ENCODE results near the gene IMPDH2.

The IMPDH2 gene

DNA sequence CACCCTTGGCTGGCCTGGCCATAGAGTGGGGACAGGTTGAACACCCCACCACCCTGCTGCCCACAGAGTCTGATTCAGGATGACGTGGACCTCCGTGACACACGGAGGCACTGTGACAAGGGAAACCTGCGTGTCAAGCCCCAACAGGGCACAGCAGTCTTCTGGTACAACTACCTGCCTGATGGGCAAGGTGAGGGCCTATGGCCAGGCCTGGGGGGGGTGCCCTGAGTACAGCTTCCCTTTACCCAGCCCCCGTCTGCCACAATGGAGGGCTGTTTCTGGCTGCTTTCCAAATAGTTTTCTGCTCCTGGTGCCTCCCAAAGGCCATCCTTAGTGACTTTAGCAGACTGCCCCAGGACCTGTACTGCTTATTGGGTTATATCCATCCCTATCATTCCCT, 23.2 kb downstream of the IMPDH2 start:
- DNase-seq (ENCODE audit: low read depth) = no peak

DNA sequence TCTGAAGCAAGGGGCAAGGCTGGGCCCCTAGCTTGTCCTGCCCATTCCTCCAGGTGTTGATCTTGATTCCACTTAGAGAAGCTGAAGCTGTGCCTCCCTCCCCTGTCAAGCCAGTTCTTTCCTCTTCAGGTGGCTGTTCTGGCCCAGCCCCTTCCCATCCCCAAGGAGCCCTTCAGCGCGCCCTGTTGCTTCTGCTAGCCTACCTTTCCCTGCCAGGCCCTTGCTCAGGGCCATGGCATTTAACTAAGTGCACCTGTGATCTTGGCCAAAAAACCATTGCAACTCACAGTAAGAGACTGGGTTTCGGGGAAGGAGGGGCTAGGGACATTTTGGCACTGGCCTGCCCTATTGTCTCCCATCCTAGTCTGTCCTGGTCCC, 23.9 kb downstream of the IMPDH2 start:
- DNase-seq (ENCODE audit: low read depth) = no peak

DNA sequence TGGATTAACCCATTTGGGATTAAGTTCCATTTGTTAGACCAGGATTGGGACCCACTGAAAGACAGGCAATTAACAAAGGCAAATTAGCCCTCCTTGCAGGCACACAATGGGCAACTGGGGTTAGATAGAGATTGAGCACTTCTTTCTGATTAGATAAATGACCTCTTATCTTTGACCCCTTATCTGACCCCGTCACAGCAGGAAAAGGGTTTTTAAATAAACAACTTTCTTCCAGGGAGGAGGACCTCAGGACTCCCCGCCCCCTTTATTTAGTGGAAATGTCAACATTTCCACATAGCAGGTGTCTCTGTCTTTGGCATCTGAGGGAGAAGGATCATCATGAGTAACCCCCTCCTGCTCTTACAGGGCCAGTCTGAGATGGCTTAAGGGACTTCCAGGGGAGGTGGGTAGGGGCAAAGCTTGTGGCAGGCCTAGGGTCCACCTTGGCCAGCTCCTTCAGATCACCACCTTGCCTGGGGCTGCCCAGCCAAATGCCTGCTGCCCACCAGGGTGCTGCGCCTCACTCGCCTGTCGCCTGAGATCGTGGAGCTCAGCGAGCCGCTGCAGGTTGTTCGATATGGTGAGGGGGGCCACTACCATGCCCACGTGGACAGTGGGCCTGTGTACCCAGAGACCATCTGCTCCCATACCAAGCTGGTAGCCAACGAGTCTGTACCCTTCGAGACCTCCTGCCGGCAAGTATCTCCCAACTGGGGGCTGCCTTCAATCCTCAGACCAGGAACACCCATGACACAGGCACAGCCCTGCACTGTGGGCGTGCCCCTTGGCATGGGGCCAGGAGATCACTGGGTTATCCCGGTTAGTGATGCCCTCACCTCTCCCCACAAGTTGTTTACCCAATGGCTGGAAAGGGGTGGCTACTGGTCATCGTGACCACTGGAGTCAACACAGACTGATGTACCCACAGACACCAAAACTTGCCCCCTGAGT, 24.6 kb downstream of the IMPDH2 start:
- DNase-seq (ENCODE audit: low read depth) = no peak

DNA sequence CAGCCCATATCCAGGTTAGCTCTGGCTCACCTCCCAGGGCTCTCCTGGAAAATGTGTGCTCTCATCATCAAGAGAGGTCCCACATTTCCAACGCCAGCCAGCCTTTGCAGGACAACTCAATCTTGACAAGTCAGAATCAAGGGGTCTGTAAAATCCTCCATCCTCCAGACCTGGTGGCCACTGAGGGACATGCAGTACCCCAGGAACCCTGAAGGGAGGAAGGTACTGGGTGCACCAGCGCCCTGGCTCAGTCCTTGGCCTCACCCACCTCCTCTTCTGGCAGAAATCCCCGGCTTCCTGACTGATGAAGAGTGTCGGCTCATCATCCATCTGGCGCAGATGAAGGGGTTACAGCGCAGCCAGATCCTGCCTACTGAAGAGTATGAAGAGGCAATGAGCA, 28.0 kb downstream of the IMPDH2 start:
- DNase-seq (ENCODE audit: low read depth) = no peak

DNA sequence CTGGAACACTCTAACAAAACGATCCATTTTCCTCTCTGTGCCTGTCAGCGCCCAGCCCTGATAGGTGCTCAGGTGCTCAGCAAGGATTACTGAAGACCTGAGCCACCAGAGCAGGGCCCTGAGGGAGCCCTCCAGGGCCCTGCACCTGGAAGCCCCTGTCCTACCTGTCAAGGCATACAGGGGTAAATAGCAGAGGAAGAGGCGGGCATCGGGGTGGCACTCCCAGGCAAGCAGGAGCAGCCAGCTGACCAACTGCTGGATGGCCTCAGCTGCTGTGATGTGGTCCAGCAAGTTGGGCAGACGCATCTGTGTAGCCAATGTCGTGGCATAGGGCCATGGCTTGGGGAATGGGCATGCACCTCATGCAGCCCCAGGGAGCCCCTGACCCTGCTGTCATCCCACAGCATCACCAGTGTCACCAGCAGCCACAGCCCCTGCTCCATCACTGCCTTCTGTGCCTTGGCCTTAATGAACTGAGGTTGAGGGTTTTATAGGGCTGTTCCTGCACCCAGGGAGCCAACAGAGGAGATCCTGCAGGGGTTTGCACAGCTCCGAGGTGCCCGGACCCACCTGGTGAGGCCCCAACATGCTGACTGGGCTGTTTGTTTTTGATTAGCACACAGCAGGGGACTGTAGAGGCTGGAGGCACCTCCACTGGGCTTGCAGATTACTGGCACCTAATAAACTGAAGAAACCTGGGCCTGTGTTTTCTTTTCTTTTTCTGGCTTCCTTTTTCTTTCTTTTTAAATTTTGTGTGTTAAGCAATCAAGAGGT, 29.9 kb downstream of the IMPDH2 start:
- DNase-seq (ENCODE audit: low read depth) = no peak

DNA sequence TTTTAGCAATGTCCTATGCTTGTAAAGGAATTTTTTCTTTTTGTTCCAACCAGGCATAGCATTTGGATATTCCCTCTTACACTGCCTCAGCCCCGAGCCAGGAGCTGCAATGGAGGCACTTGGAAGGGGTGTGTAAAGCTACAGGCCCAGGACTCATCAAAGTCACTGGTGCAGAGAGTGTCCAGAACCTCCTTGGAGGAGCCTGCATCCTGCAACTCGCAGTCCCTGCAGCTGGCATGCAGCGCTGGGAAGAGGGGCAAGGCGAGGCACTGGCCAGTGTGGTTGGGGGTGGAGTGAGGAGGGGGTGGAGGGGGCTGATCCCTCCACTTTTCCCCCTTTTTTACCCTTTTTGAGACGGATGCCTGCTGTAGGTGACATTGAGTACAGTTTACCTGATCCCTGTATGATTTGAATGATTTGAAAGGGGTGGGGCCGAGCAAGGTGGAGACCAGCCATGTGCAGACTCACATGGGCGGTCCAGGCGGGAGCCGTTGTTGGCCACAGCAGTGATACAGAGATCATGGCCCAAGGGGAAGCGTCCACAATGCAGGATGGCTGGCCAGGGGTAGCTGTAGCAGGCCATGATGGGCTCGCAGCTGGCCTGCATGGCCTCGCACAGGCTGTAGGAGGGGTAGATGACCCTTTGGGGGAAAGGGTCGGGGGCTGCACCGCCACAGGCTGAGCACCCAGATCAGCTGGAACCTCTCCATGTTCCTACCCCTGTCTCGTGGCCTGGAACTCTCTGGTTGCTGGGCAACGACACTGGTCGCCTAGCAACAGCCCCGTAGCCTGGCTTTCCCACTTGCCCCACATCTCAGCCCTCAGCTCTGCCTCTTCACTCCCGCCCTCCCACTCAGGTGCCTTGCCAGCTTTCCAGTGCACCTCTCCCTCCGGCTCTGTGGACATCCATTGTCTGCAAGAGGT, 31.2 kb downstream of the IMPDH2 start:
- DNase-seq (ENCODE audit: low read depth) = no peak

DNA sequence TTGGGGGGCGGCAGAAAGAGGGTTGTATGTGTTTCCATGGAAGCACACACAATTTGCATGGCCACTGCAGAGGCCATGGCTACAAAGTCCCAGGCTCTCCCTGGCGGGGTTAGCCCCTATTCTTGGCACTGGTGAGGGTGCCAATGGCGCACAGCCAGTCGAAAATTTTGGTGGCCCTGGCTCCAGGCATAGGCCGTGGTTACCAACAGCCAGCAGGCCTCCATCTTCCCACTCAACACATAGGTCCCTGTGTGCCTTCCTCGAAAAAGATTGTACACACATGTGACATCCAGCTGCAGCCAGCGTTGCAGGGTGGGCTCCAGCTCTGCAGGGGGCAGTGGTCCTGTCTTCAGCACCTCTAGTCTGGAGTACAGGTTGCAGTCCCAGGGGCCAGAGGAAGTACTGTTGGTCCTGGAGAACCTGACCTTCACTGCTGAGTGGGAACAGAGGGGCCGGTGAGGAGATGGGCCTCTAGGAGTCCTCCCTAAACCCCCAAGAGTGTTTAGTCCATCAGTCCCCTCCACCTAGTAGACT, 32.0 kb downstream of the IMPDH2 start:
- no peak for DNase-seq (ENCODE audit: low read depth)

DNA sequence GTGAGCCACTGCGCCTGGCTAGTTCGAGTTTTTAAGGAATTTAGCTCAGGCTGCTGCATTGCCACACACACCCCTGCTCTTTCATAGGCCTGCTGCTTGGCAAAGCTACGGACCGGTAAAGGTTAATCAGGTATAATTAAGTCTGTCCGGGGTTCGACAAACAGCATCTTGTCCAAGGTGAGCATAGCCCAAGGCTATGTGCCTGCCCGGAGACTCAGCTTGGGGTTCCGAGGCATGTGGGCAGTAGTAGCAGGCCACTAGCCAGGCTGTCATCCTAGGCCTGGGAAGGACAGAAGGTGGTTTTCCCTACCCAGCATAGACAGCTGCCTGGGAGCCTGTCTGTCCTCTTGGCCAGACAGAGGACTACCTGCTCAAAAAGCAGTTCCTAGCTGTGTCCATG, 32.6 kb downstream of the IMPDH2 start:
- DNase-seq (ENCODE audit: low read depth) = no peak

DNA sequence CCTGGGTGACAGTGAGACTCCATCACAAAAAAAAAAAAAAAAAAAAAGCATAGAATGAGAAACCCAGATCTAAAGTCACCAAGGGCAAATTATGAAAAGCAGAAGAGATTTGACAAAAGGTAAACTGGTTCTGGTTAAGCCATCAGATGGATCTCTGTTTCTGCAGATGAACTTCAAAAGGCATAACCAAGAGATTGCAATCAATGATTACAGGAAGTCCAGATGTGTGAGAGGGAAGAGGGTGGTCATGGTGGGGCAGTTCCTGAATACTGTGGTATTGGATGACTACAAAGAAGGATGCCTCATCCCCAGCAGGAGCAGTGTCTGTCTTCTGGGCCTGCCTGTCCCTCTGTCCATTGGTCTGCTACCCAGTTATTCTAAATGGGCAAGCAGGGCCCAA, 35.4 kb downstream of the IMPDH2 start:
- no peak for DNase-seq (ENCODE audit: low read depth)

DNA sequence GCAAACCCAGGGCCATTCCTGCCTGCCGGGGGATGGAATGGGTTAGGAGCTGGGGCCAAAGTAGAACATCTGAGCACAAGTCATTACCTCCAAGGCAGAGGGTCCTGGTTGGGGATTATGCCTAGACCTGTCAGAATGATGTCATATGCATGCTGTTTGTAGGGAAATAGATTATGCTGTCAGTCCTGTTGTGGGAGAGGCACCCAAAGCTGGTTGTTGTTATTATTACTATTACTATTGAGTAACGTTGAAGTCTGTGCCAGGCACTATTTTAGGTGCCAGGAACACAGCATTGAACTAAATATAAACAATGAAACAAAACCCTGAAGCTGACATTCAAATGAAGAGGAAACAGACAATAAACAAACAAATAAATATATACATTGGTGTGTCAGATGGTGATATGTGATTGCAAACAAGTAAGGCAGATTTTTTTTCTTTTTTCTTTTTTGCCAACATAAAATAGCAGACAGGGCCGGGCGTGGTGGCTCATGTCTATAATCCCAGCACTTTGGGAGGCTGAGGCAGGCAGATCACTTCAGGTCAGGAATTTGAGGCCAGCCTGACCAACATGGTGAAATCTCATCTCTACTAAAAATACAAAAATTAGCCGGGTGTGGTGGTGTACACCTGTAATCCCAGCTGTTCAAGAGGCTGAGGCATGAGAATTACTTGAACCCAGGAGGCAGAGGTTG, 37.2 kb downstream of the IMPDH2 start:
- peak; percentile 32 for DNase-seq (ENCODE audit: low read depth)

DNA sequence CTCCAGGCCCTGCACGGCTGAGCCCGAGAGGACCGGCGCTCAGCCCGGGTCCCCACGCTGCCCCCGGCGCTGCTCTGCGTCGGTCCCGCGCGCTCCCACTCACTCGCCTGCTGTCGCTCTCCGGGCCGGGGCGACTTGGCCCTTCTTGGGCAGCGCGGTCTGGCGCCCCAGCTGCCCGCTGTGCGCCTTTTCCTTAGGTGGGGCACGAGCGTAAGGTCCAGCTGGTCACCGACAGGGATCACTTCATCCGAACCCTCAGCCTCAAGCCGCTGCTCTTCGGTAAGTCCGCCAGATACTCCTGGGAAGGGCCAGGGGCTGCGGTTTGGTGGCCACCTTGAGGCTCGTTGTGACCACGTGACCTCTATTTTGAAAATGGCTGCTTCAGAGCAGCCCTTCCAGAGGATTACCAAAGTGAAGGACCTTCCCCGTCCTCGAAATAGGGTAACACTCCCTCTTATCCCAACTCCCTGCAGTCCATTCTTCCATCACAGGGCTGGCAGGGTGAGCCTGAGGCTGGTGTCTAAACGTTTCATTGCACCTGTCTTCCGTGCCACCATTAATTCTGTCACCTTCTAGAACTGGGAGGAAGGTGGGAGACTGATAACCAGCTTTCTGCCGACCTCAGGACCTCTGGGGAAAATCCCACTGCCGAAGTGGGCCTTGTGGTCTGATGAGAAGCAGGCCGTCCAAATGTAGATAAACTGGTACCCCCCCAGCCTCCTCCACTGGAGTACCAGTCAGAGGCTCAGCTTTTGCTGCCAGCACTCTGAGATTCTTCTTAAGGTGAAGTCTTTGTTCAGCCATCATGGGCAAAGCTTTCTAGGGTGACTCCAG, 38.3 kb downstream of the IMPDH2 start:
- DNase-seq (ENCODE audit: low read depth) = no peak

DNA sequence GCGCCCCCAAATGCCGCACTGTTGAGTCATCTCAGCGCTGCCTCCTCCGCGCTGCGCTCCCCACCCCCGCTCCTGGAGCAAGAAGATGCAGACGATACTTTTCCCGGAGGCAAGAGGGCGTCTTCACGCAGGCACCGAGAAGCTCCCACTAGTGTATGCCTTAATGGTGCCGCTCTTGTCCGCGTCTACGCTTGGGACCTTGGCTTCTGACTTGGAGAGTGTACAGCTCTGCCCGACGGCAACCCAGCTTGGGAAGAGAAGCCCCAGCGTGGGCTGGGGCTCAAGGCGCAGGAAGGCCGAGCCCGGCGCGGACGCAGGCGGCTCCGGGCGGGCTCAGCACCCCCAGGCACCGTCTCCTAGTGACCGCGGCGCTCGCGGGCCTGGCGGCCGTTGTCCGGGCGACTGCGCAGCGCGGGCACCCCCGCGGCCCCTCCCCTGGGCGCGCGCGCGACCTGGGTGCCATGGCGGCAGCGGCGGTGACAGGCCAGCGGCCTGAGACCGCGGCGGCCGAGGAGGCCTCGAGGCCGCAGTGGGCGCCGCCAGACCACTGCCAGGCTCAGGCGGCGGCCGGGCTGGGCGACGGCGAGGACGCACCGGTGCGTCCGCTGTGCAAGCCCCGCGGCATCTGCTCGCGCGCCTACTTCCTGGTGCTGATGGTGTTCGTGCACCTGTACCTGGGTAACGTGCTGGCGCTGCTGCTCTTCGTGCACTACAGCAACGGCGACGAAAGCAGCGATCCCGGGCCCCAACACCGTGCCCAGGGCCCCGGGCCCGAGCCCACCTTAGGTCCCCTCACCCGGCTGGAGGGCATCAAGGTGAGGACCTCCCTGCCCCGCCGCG, 39.2 kb downstream of the IMPDH2 start, which contains the start of gene P4HTM:
Gene P4HTM (plus strand): TSS at position 446 of the 840 bp plus-strand sequence. CDS start 16 bp downstream, at position 462.
- DNase-seq (ENCODE audit: low read depth) = peak; percentile 91

DNA sequence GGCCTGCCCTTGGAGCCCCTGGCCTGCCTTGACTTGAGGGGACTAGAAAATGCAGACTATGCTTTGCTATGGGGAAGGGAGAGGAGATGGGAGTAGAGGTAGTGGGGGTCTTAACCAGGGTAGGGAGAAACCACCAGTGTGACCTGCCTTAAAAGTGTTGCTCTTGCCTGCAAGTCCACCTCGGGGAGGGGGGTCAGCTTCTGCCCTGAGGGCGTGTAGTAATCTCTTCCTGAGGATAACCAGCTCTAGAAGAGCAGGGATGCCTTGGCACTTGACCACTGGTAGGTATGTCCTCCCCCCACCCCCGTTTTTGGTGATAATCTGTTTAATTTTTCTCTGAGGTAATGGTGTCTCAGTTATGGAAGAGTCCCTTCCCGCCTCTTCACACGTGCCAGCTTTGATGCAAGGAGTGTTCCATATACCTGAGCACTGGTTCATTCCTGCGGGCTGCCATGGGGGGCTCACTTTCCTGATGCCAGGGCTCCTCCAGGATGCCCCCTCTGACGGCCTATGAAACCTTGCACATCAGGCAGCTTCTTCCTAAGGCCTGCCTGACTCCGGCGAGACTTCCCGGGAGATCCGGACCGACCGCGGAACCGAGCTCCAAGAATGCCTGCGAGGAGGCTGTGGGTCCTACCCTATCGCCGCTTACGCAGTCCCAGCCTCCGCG, 39.9 kb downstream of the IMPDH2 start:
- DNase-seq (ENCODE audit: low read depth) = no peak

DNA sequence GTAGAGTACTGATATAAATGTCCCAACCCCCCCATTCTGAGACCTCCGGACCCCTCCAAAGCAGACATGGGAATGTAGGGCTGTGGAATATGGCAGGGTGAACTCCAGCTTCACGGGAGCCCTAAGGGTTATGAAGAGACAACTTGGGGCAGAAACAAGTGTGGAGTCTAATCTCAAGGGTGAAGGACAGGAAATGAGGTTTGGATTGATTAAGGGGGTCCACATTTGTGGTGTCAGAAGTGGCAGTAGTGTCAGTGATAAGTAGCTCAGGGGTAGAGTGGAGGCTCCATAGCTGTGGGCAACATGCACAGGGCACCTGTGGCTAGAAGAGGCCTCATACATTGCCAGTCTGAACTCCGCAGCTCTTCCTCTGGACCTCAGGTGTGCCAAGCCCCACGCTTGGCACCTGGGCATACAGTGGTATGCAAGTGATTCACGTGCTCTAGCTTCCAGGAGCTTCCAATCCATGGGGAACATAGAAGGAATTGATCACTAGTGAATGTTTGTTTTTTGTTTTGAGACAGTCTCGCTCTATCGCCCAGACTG, 43.3 kb downstream of the IMPDH2 start:
- DNase-seq (ENCODE audit: low read depth) = no peak

DNA sequence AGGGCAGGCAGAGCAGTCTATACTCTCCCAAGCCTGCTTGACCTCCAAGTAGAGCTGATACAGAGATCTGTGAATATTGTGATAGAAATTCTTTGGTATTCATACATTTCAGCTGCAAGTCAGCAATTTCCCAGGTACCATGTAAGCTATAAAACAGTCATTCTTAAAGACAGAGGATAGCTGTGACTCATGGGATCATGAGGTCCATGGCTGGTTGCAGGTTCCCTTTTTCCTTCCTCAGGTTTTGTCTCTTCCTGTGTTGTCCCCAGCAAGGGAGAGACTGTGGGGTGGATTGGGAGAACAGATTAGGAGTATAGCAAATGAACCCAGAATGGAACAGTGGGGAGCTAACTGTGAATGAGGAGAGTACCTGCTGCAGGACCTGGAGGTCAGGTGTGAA, 44.5 kb downstream of the IMPDH2 start:
- no peak for DNase-seq (ENCODE audit: low read depth)

DNA sequence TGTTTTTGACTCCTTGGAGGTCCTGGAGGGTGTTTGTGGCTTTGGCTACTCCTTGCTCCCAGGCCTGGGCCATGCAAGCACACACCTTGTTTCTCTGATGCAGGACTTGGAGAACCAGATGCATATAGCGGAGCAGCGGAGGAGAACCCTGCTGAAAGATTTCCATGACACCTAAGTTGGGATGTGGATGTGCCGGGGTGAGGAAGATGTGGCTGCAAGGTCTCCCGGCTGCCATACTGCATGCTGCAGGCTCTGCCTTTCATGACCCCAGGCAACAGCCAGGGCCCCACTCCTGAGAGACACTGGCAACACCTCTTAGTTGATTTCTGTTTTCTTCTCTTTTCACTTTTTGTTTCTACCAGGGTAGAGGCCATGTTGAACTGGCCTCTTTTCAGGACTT, 46.1 kb downstream of the IMPDH2 start:
- DNase-seq (ENCODE audit: low read depth) = no peak

DNA sequence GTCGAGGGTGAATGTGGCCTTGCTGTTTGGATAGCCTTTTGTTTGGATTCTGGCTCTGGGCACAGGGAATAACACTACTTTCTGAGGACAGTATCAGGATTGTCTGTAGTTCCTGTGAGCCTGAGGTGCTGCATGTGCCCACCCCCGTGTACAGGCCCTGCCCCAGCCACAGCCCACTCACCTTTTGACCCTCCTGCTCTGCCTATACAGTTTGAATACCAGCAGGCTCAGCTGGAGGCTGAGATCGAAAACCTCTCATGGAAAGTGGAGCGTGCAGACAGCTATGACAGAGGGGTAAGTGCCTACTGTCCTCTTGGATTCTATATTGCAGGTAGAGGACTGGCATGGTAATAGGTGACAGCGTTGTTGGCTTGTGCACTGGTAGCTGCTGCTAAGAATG, 46.5 kb downstream of the IMPDH2 start:
- no peak for DNase-seq (ENCODE audit: low read depth)

DNA sequence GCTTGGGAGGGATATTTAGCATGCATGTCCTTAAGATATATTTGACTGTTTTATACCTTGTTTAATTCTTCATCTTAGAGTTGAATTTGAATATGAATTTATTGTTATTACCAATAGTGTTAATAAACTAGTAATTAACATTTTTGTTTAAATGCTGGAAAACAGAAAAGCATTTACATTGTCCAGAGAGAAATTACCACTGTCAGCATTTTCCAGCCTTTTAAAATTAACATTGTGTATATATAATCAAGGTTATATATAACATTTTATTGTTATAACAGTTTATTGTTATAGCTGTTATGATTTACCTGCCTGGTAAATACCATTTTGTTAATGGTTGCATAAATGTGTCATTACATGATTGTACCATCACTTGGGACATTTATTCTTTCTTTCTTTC, 47.2 kb downstream of the IMPDH2 start:
- no peak for DNase-seq (ENCODE audit: low read depth)
